Occipital lobe (tissue), 2 donors: ENCODE data around the gene LCP2. TPM values are rescaled to one million over a fixed set of nuclear protein-coding genes. Genes with fewer than 3 reads are reported as not detected.

Source experiments
- DNase-seq: peaks from one replicate; lab custom pipeline; 2025; lab: John Stamatoyannopoulos, UW
- total RNA-seq: library from RNA; depleted of rRNA; stranded (reverse); fragments of >200 nt; gene quantifications from one replicate; pipeline ENCODE4 v1.2.3, GENCODE V29; 2014

LCP2 gene
- total RNA-seq: 1.4 TPM

GRCh38 chr5:170297589-170298462, at the start of gene LCP2:
Gene LCP2, minus strand, starts transcription at chr5:170297777. Its CDS starts 166 bp downstream, at chr5:170297611.
- no peak for DNase-seq

- no peak for DNase-seq
Observed at GRCh38 chr5:170347022-170347567, 49.5 kb upstream of the LCP2 start.

- DNase-seq: no peak
Observed at GRCh38 chr5:170345971-170346370, 48.4 kb upstream of the LCP2 start.

- DNase-seq: no peak
Observed at GRCh38 chr5:170343177-170343576, 45.6 kb upstream of the LCP2 start.

GRCh38 chr5:170342153-170342725, 44.7 kb upstream of the LCP2 start:
- DNase-seq: no peak

- DNase-seq: no peak
Observed at GRCh38 chr5:170341545-170341944, 44.0 kb upstream of the LCP2 start.

- DNase-seq: no peak
Observed at GRCh38 chr5:170339780-170340167, 42.2 kb upstream of the LCP2 start.

GRCh38 chr5:170338933-170339779, 41.6 kb upstream of the LCP2 start:
- DNase-seq: no peak

- no peak for DNase-seq
Observed at GRCh38 chr5:170338291-170338690, 40.7 kb upstream of the LCP2 start.

- DNase-seq: no peak
Observed at GRCh38 chr5:170337045-170337733, 39.6 kb upstream of the LCP2 start.

- DNase-seq: no peak
Observed at GRCh38 chr5:170336065-170336464, 38.5 kb upstream of the LCP2 start.

GRCh38 chr5:170334626-170335025, 37.0 kb upstream of the LCP2 start:
- no peak for DNase-seq

GRCh38 chr5:170333161-170333910, 35.8 kb upstream of the LCP2 start:
- DNase-seq: no peak

GRCh38 chr5:170332058-170332457, 34.5 kb upstream of the LCP2 start:
- no peak for DNase-seq

- DNase-seq: no peak
Observed at GRCh38 chr5:170330568-170331054, 33.0 kb upstream of the LCP2 start.

- no peak for DNase-seq
Observed at GRCh38 chr5:170329524-170329923, 31.9 kb upstream of the LCP2 start.

- no peak for DNase-seq
Observed at GRCh38 chr5:170327829-170328228, 30.3 kb upstream of the LCP2 start.

GRCh38 chr5:170327168-170327567, 29.6 kb upstream of the LCP2 start:
- no peak for DNase-seq

- DNase-seq: no peak
Observed at GRCh38 chr5:170319301-170319700, 21.7 kb upstream of the LCP2 start.

GRCh38 chr5:170317499-170317898, 19.9 kb upstream of the LCP2 start:
- DNase-seq: no peak
